ENCODE results near the gene MSI2. TPM values are rescaled to one million over a fixed set of nuclear protein-coding genes. Genes with fewer than 3 reads are reported as not detected.

Gene MSI2
- total RNA-seq, 1 donor from 2014 or later: 144 TPM

GRCh38 chr17:57720386-57721035, 464.2 kb downstream of the MSI2 start:
- TF ChIP-seq, protein P1, sequence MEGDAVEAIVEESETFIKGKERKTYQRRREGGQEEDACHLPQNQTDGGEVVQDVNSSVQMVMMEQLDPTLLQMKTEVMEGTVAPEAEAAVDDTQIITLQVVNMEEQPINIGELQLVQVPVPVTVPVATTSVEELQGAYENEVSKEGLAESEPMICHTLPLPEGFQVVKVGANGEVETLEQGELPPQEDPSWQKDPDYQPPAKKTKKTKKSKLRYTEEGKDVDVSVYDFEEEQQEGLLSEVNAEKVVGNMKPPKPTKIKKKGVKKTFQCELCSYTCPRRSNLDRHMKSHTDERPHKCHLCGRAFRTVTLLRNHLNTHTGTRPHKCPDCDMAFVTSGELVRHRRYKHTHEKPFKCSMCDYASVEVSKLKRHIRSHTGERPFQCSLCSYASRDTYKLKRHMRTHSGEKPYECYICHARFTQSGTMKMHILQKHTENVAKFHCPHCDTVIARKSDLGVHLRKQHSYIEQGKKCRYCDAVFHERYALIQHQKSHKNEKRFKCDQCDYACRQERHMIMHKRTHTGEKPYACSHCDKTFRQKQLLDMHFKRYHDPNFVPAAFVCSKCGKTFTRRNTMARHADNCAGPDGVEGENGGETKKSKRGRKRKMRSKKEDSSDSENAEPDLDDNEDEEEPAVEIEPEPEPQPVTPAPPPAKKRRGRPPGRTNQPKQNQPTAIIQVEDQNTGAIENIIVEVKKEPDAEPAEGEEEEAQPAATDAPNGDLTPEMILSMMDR (IDR thresholded peaks at IDR 0.05; ENCODE audit: unreplicated experiment): no peak
- H3K4me3 Mint-ChIP-seq: no peak overlapping the region
- no peaks in the 10 kb centered on the region for H3K36me3 Mint-ChIP-seq
- no peaks in the 10 kb centered on the region for H3K9me3 Mint-ChIP-seq
- no peaks in the 10 kb centered on the region for H3K4me1 Mint-ChIP-seq
- no peak for DNase-seq (ENCODE audit: low spot score in 2 of 2, unreplicated experiment in 2 of 2)
- peaks cover 21% of the 10 kb centered on the region for H3K27me3 Mint-ChIP-seq (ENCODE audit: low read depth)
- H3K27ac Mint-ChIP-seq: no peak overlapping the region

DNA sequence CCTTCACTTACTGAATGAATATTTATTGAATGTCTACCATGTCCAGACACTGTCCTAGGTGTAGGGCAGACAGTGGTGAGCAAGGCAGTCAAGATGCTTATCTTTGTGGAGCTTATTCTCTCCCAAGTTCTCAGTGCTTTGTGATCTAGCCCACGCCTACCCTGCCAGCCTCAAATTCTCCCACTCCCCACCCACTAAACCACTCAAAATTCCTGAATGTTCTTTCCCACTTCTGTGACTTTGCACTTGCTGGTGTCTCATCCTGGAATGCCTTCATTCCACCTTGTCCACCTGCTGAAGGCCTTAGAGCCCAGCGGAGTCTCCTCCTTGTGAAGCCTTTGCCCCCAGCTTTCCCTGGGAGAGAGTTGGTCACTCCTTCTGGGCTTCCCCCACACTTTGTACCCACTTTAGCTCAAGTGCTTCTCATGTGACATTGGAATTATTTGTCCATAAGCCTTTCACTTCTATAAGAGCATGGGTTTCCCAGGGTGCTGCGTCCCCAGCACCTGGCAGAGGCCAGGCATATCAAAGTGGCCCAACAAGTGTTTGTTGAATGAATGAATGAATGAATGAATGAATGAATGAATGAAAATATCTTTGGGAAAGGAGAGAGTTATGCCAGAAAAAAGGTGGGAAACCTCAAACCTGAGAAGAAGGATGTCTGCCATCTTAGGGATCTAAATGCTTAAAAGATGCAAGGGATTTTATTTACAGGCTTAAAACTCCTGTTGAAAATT, 465.8 kb downstream of the MSI2 start:
- peaks cover 10% of the 10 kb centered on the region for H3K27me3 Mint-ChIP-seq (ENCODE audit: low read depth)
- H3K4me3 Mint-ChIP-seq: no peak overlapping the region
- no peak for DNase-seq (ENCODE audit: low spot score in 2 of 2, unreplicated experiment in 2 of 2)

DNA sequence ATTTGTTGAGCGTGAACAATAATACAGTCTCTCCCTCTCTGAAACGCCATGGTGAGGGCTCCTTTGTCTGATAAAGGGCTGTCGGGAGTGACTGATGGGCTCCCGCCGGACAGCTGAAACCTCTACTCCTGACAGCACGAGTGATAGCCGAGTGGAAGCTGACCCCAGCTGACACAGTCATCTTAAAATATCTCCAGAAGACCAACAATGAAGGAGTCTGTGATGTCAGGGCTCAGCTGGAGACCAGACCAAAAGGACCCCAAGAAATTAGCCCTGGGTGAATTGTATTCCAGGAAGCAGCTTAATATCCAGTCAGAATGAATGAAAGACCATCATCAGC, 466.4 kb downstream of the MSI2 start:
- no peak overlapping the region for H3K4me3 Mint-ChIP-seq
- no peaks in the 10 kb centered on the region for H3K36me3 Mint-ChIP-seq
- H3K9me3 Mint-ChIP-seq: no peaks in the 10 kb centered on the region
- TF ChIP-seq, protein P1 (IDR thresholded peaks at IDR 0.05; ENCODE audit: unreplicated experiment): no peak
- H3K4me1 Mint-ChIP-seq: no peaks in the 10 kb centered on the region
- H3K27me3 Mint-ChIP-seq (ENCODE audit: low read depth): peaks cover 6% of the 10 kb centered on the region
- DNase-seq (ENCODE audit: low spot score in 2 of 2, unreplicated experiment in 2 of 2): no peak
- H3K27ac Mint-ChIP-seq: no peak overlapping the region

More for the DNA sequence above, 465.8 kb downstream of the MSI2 start:
- no peaks in the 10 kb centered on the region for H3K36me3 Mint-ChIP-seq
- TF ChIP-seq, protein P1 (IDR thresholded peaks at IDR 0.05; ENCODE audit: unreplicated experiment): no peak
- no peaks in the 10 kb centered on the region for H3K9me3 Mint-ChIP-seq
- H3K4me1 Mint-ChIP-seq: no peaks in the 10 kb centered on the region
- no peak overlapping the region for H3K27ac Mint-ChIP-seq

GRCh38 chr17:57723427-57724025, 467.2 kb downstream of the MSI2 start:
- Mint-ChIP-seq H3K27ac (no peak overlapping the region), H3K4me1 (no peaks in the 10 kb centered on the region), H3K36me3 (no peaks in the 10 kb centered on the region), H3K4me3 (no peak overlapping the region), H3K9me3 (no peaks in the 10 kb centered on the region), H3K27me3 (ENCODE audit: low read depth) (peaks cover 5% of the 10 kb centered on the region)
- TF ChIP-seq, protein P1 (IDR thresholded peaks at IDR 0.05; ENCODE audit: unreplicated experiment): no peak
- no peak for DNase-seq (ENCODE audit: low spot score in 2 of 2, unreplicated experiment in 2 of 2)

GRCh38 chr17:57724026-57724728, 467.9 kb downstream of the MSI2 start:
- Mint-ChIP-seq H3K4me1 (no peaks in the 10 kb centered on the region), H3K36me3 (no peaks in the 10 kb centered on the region), H3K9me3 (no peaks in the 10 kb centered on the region), H3K4me3 (no peak overlapping the region), H3K27me3 (ENCODE audit: low read depth) (no peaks in the 10 kb centered on the region), H3K27ac (no peak overlapping the region)
- DNase-seq (ENCODE audit: low spot score in 2 of 2, unreplicated experiment in 2 of 2): no peak
- TF ChIP-seq, protein P1 (IDR thresholded peaks at IDR 0.05; ENCODE audit: unreplicated experiment): no peak

Measured in mesothelial cell of epicardium (in vitro differentiated cells).